Activated CD8-positive, alpha-beta memory T cell treated with anti-CD3 and anti-CD28 coated beads for 48 hours (primary cell): Measurements from ENCODE around the gene FOCAD.
"Not testable (repeated sequence)": the region's sequence is repeated elsewhere in the genome, so short reads cannot be mapped to it uniquely, and the experiment has no call there.

Experiments used
- DNase-seq, 3 experiments: peaks; one replicate each; pipeline ENCODE4 v3.0.0-alpha.2; 2020; ENCODE audit warnings: low read depth in 2 of 3, low spot score in 2 of 3

FOCAD gene

GRCh38 chr9:20671635-20672034 lies 12.4 kb upstream of the FOCAD start:
- DNase-seq = no peak

DNA sequence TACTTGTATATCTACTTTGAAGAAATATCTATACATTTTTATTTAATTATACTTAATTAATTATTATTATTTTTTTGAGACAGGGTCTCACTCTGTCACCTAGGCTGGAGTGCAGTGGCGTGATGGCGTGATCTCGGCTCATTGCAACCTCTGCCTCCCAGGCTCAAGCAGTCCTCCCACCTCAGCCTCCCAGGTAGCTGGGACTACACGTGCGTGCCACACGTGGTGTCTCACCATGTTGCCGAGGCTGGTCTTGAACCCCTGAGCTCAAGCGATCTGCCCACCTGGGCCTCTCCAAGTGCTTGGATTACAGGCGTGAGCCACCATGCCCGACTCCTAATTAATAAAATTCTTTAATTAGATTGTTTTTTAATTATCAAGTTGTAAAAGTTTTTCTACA lies 10.5 kb upstream of the FOCAD start:
- DNase-seq = not testable (repeated sequence)

- no peak for DNase-seq
These were observed 2.6 kb upstream of the FOCAD start for GRCh38 chr9:20681467-20681866.

DNA sequence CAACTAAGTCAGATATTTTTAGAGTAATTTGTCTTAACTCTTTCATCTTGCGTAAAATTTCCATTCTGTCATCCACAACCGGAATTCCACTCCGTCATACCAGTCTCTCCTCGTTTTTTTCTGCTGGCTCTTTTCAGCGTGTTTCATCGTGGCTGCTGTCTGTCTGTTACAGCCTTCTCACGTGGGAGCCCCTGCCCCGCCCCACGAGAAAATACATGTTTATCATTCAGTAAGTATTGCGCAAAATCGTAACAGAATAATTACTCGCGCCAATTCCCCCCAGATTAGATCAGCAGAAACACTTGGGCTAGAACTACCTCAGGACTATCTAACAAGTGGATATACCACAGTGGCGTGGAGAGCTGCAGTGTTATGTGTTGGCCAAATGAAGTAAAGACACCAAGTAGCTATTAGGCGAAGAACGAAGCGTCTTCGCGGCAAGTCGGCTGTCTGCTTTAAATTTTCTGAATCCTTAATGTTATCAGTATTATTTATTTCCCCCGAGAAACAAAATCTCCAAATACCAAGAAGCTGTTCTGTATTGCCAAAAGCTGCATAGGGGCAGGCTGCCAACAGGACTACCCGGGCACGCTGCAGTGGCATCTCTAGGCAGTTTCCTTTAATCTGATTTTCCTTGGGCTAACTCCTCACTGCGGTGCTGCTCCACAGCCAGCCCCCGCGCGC lies 566 bp upstream of the FOCAD start:
- peak in 1 of 3 experiments; percentile 19 for DNase-seq

DNA sequence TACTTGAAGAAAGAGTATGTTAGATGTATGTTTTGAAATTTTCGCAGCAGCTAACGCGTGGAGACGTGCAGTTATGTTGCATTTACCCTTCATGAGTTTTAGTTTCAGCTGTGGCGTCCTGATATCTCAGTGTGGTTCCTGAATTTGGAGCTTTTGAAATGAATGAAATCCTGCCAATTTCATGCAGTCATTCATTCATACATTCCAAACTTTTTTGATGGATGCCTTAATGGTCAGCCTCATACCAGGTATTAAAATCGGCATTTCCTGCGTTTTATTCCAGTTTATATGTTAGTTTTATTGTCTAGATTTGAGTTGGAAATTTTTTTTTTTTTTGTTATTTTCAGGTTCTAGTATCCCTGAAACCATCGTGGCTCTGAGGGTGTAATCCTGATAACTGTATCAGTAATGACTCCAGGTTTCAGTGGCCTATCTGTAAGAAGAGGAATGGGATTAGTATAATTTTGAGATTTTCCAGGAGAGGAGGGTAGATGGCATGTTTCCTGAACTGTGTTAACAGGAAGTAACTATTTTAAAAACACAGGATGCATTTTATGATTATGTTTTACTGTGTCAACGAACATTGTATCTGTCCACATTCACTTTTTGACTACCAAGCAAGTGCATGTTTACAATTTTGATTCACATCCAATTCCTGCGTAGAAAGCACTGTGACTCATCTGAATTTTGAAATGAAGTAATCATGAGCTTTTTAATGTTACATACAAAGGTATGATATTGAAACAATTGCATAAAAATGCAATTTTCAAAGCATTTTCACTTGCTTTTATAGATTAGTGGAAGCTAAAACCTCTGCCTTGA lies 1.0 kb downstream of the FOCAD start:
- no peak for DNase-seq

GRCh38 chr9:20685769-20686168 lies 1.7 kb downstream of the FOCAD start:
- DNase-seq = no peak

DNA sequence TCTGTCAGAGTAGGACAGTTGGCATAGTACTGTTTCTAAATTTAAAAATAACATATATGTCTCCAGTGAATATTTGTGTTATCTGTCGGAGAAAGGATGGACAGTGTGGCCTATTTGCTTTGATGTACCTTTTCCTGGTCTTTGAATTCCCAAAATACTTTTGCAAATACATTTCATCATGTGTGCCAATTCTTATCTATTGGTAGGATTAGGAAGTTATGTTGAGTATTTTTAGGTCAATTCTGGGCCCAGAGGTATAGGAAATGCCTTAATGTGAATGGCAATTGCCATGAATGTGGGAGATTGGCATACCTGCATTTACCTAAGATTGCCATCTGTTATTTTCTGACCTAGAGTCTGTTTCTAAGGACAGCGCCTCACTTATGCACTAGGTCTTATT lies 5.8 kb downstream of the FOCAD start:
- no peak for DNase-seq

- DNase-seq = no peak
These were observed 8.5 kb downstream of the FOCAD start for GRCh38 chr9:20692554-20692953.

DNA sequence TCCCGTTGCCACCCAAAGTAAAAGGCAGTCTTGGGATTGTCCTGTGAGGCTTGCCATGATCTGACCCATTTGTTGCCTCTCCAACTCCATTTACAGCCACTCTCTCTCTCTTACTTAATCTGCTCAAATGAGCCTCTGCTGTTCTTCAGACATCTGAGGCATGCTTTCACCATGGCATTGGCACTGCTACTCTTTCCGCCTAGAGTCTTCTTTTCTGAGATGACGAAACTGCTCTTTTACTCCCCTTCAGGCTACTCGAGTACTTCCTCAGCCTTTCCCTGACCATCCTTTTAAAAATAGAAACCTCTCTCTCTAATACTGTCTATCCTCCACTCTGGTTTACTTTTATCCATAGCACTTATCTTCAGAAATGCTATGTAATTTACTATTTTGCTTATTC lies 9.0 kb downstream of the FOCAD start:
- DNase-seq = no peak

GRCh38 chr9:20694248-20694647 lies 10.2 kb downstream of the FOCAD start:
- DNase-seq = no peak

DNA sequence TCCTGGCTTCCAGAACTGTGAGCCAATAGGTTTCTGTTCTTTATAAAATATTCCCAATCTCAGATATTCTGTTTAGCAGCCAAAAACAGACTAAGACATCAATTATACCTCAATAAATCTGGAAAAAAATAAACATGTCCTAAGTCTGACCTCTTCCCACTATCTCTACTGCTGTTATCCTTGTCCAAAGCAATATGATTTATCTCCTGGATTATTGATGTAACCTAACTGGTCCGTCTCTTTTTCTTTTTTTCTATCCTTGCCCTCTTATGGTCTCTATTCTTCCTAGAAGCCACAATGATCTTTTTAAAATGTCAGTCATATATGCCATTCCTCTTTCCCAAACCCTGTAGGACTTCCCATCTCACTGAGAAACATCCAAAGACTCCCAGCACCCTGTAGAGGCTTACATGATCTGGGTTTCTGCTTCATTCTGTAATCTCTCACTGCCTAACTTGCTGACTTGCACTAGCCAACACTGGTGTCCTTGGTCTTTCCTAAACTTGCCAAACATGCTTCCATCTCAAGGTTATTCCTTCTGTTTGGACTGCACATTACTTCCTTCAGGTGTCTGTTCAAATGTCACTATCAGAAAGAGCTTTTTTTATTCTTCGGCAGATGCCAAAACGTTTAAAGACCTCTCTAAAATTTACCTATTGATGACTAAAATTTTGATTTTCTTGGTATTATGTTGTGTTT lies 13.1 kb downstream of the FOCAD start:
- no peak for DNase-seq

GRCh38 chr9:20698782-20699181 lies 14.7 kb downstream of the FOCAD start:
- no peak for DNase-seq

DNA sequence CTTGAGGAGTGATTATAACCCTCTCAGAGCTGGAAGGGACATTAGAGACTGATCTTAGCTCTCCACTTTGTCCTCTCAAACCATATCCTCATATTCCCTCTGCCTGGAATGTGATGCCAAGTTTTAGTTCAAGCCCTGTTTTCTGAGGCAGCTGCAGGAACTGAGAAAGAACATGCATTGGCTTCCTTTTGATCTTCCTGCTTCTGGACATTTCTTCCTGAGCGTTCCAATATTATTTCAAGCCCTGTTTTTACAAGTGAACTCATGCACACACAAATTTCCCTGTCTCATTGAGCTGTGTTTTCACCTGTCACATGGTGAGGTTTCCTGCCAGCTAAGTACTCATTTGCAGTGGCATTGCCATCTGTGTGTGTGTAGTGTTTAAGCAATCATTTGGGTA lies 17.0 kb downstream of the FOCAD start:
- no peak for DNase-seq

DNA sequence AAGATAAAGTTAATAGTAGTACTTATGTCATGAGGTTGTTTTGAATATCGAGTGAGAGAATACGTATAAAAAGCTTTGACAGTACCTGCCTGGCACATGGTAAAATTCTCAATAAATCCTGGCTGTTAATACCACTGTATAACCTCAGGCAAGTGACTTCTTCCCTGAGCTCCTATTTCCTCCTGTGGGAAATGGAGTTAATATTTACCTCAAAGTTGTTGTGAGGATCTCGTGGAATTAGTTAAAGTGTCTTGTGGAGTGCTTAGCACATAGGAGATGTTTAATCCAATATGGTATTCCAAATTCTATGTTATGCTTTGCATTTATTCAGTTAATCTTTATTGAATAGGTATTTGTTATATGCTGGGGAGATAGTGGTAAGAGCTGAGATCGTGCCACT lies 18.5 kb downstream of the FOCAD start:
- DNase-seq = no peak

- no peak for DNase-seq
These were observed 19.1 kb downstream of the FOCAD start for GRCh38 chr9:20703146-20703545.

DNA sequence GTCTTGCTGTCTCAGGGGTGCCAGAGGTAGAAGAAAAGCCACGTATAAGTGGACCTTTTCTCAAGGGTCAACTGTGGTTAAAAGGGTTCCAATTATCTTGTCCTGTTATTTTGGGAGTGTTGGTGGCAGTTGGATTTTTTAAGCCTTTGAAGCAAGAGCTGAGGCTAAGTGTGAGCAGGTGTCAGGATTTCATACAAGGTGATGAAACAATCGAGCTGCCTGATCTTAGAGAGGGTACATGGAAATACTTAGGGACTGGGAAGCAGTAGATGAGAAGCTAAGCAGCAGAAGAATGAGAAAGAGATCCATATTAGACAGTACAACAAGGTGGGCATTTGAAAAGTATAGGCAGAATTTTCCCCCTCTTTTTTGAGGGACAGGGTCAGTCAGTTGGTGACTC lies 23.6 kb downstream of the FOCAD start:
- no peak for DNase-seq

- no peak for DNase-seq
These were observed 29.1 kb downstream of the FOCAD start for GRCh38 chr9:20713172-20713571.

GRCh38 chr9:20714442-20715415 lies 30.7 kb downstream of the FOCAD start:
- DNase-seq = no peak

GRCh38 chr9:20722221-20722620 lies 38.2 kb downstream of the FOCAD start:
- DNase-seq = no peak

- no peak for DNase-seq
These were observed 41.6 kb downstream of the FOCAD start for GRCh38 chr9:20725675-20726074.

- DNase-seq = no peak
These were observed 42.1 kb downstream of the FOCAD start for GRCh38 chr9:20726144-20726543.
